PC-9 (cell line): ENCODE measurements around the gene IQSEC1.

Source experiments
- EZH2 ChIP-seq: fragments of 200-600 bp; sonication (generic); IDR thresholded peaks from 2 replicates; pipeline ENCODE4 v1.8.0; 2017; ENCODE audit warnings: antibody characterized with exemption, low read depth
- TF ChIP-seq, protein P1 (sequence below): fragments of 200-600 bp; sonication (generic); conservative IDR thresholded peaks from 2 replicates; pipeline ENCODE4 v1.6.1; 2017; ENCODE audit warnings: mixed run types, antibody characterized with exemption, mild to moderate bottlenecking, moderate library complexity

DNA sequence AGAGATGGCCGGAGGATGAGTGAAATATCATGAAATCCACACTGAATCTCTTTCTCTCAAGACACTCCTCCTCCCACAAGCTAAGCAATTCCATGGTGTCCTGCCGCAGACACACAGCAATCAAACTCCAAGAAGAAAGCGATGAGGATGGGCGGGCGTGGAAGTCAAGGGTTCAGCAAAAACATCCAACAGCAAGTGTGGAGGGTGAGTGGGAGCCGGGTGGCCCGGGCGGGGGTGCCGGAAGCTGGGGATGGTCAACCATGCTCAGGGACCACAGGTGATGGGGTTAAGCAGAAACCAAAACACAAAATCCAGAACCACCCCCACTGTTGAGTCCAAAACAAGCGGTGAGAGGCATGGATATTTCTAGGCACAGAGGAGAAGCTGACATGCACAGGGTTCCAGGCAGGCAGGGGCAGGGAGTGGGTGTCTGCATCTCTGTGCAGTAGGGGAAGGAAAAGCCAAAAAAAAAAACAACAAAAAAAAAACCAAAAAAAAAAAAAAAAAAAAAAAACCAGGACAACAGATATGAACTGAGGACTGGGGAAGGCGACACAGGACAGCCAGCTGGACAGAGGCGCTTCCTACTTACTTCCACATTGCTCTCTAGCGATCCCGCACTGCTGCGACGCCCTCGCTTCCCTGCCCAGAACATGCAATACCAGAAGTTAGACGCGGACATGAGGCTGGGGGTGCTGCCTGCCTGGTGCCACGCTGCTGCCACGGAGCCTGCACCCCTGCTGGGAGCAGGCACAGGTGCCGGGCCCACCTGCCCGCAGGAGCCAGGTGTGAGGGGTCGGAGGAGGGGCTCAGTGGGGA, 170.8 kb downstream of the IQSEC1 start:
- TF ChIP-seq, protein P1, sequence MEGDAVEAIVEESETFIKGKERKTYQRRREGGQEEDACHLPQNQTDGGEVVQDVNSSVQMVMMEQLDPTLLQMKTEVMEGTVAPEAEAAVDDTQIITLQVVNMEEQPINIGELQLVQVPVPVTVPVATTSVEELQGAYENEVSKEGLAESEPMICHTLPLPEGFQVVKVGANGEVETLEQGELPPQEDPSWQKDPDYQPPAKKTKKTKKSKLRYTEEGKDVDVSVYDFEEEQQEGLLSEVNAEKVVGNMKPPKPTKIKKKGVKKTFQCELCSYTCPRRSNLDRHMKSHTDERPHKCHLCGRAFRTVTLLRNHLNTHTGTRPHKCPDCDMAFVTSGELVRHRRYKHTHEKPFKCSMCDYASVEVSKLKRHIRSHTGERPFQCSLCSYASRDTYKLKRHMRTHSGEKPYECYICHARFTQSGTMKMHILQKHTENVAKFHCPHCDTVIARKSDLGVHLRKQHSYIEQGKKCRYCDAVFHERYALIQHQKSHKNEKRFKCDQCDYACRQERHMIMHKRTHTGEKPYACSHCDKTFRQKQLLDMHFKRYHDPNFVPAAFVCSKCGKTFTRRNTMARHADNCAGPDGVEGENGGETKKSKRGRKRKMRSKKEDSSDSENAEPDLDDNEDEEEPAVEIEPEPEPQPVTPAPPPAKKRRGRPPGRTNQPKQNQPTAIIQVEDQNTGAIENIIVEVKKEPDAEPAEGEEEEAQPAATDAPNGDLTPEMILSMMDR = no peak
- no peak for TF ChIP-seq EZH2
